Testis (tissue), 3 donors: ENCODE measurements around the gene LPCAT2. TPM values are rescaled to one million over a fixed set of nuclear protein-coding genes. Genes with fewer than 3 reads are reported as not detected.

ENCODE experiments used
- DNase-seq: peaks from one replicate; pipeline ENCODE4 v3.0.0-alpha.2; 2019
- H3K27ac ChIP-seq, 2 donors: fragments of 200-600 bp; sonication (generic); one replicate each; pipeline ENCODE4 v1.5.1; 2019
- H3K27me3 ChIP-seq: fragments of 200-600 bp; sonication (generic); one replicate; pipeline ENCODE4 v1.5.1; 2019
- H3K36me3 ChIP-seq: fragments of 200-600 bp; sonication (generic); one replicate; pipeline ENCODE4 v1.5.1; 2017; ENCODE audit warnings: low read depth; ENCODE audit errors: missing control alignments
- H3K4me1 ChIP-seq: fragments of 200-600 bp; sonication (generic); one replicate; pipeline ENCODE4 v1.5.1; 2019
- H3K4me3 ChIP-seq, 2 donors: fragments of 200-600 bp; sonication (generic); one replicate each; pipeline ENCODE4 v1.5.1; 2017 to 2019
- H3K9me3 ChIP-seq: fragments of 200-600 bp; sonication (generic); one replicate; pipeline ENCODE4 v1.5.1; 2017
- CTCF ChIP-seq, 3 experiments: fragments of 450-650 bp in 2 of 3; fragments of 200-600 bp in 1 of 3; sonication (generic) in 1 of 3; IDR thresholded peaks; one replicate each; pipeline ENCODE4 v1.5.1; 2016 to 2019; ENCODE audit warnings: antibody characterized with exemption in 3 of 3, mild to moderate bottlenecking in 2 of 3, moderate library complexity in 1 of 3
- POLR2A ChIP-seq: fragments of 450-650 bp; IDR thresholded peaks from one replicate; pipeline ENCODE4 v1.6.1; 2017; ENCODE audit warnings: antibody characterized with exemption, mild to moderate bottlenecking, moderate library complexity
- WGBS, 2 donors: methylation state at CpG; one replicate each; pipeline ENCODE4 v1.1.5; 2018; 5-methylcytosine and 5-hydroxymethylcytosine counted together
- intact Hi-C: fragments of 100-400 bp; cut with DNase I; formaldehyde crosslinking; loops from one replicate; pipeline ENCODE4 v1.15.1; 2023; ENCODE audit warnings: low total_unique reads
- polyA plus RNA-seq: library from polyadenylated mRNA; stranded (reverse); fragments of 350-450 nt; fragmentation: Illumina TruSeq; extraction: RNeasy Lipid Tissue Mini Kit (QIAGEN cat#74804); gene quantifications from one replicate; pipeline ENCODE4 v1.2.3, GENCODE V29; 2014; ENCODE audit warnings: low read depth, low replicate concordance; ENCODE audit not compliant: insufficient read depth
- total RNA-seq, 2 donors: library from RNA; depleted of rRNA; stranded (reverse); fragments of >200 nt; gene quantifications; one replicate each; pipeline ENCODE4 v1.2.3, GENCODE V29; 2016

LPCAT2 gene
- total and polyA plus RNA-seq, 3 donors from 2014 or later, result 6.9 to 12.0 (median 8.5) TPM

- no peak overlapping the region for H3K4me3 ChIP-seq
- DNase-seq, result peak; percentile 16
- no peaks in the 10 kb centered on the region for H3K4me1 ChIP-seq
- H3K36me3 ChIP-seq, result no peaks in the 10 kb centered on the region
- WGBS, 2 donors, result 68 to 89% methylated on average over 2 of the region's 2 CpGs
- no peaks in the 10 kb centered on the region for H3K27me3 ChIP-seq
- H3K9me3 ChIP-seq, result no peaks in the 10 kb centered on the region
- intact Hi-C loops, result no loop called here
- TF ChIP-seq CTCF (IDR thresholded peaks at IDR 0.05), result no peak
- no peak for TF ChIP-seq POLR2A
- H3K27ac ChIP-seq, result no peak overlapping the region
These were observed 67.5 kb downstream of the LPCAT2 start for GRCh38 chr16:55576384-55576783.

DNA sequence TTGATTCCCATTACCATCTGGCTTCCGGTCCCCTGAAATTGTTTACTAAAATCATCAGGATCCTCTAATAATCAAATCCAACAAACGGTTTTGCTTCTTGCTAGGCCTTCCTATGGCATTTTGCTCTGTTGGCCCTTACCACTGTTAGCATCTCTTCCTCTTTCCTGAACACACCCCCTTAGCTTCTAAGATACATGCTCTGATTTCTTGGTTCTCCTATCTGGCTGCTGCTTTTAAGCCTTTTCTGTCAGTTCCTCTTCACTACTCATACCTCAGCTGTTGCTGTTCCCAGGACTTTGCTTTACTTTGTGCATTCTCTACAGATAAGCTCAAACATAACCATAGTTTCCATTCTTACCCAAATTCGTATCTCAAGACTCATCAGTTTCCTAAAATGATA, 69.0 kb downstream of the LPCAT2 start:
- TF ChIP-seq POLR2A, result no peak
- no peak for TF ChIP-seq CTCF (IDR thresholded peaks at IDR 0.05)
- DNase-seq, result no peak
- Histone ChIP-seq H3K27ac (no peak overlapping the region), H3K9me3 (no peaks in the 10 kb centered on the region), H3K4me3 (no peak overlapping the region), H3K4me1 (no peaks in the 10 kb centered on the region), H3K36me3 (no peaks in the 10 kb centered on the region), H3K27me3 (no peaks in the 10 kb centered on the region)
- 86 to 90% methylated on average over 3 of the region's 3 CpGs for WGBS, 2 donors
- intact Hi-C loops, result no loop called here

GRCh38 chr16:55585631-55586030, 76.8 kb downstream of the LPCAT2 start:
- no peak for DNase-seq
- H3K4me1 ChIP-seq, result no peaks in the 10 kb centered on the region
- no peak overlapping the region for H3K4me3 ChIP-seq
- 52 to 61% methylated on average over 2 of the region's 2 CpGs for WGBS, 2 donors
- H3K27ac ChIP-seq, result no peak overlapping the region
- no peaks in the 10 kb centered on the region for H3K27me3 ChIP-seq
- no peaks in the 10 kb centered on the region for H3K9me3 ChIP-seq
- TF ChIP-seq POLR2A, result no peak
- no peak for TF ChIP-seq CTCF (IDR thresholded peaks at IDR 0.05)
- intact Hi-C loops, result no loop called here
- no peaks in the 10 kb centered on the region for H3K36me3 ChIP-seq

DNA sequence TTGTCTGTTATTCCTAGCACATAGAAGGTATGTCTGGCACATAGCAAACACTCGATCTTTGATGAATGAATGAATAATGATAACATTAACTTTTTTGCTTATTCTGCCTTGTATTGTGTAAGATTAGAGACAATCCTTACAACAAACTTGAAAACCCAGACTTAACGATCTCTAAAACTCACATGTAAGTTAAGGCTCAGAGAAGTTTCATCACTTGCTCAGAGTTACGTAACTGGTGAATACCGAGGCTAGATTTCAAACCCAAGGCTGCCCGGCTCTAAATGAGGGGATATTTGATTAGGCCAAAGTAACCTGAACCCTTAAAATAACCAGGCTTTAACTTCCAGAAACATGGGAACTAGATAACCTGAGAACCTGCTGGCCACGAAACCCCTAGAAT, 79.9 kb downstream of the LPCAT2 start:
- H3K27ac ChIP-seq, result no peak overlapping the region
- 86% methylated on average over 6 of the region's 6 CpGs for WGBS, 2 donors
- no peak for DNase-seq
- no peaks in the 10 kb centered on the region for H3K4me1 ChIP-seq
- no peak overlapping the region for H3K4me3 ChIP-seq
- H3K9me3 ChIP-seq, result no peaks in the 10 kb centered on the region
- TF ChIP-seq CTCF (IDR thresholded peaks at IDR 0.05) (no peak), POLR2A (no peak)
- H3K27me3 ChIP-seq, result no peaks in the 10 kb centered on the region
- H3K36me3 ChIP-seq, result no peaks in the 10 kb centered on the region
- intact Hi-C loops, result no loop called here

DNA sequence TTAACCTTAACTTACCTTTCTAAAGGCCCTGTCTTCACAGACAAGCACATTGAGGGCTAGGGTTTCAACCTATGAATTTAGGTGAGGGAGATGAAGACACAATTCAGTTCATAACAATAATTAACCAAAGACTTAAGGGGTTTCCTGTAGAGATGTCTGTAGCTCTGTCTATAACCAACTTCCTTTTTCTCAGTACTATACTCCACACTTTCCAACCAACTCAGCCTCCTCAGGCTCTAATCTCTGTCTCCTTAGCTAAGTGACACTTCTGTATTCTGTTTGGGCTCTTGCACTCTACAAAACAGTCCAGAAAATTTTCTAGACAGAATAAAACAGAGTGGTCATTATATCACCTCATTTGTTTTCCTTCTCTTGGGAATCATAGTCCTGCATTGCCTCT, 83.4 kb downstream of the LPCAT2 start:
- Histone ChIP-seq H3K4me1 (no peaks in the 10 kb centered on the region), H3K27ac (no peak overlapping the region), H3K36me3 (no peaks in the 10 kb centered on the region), H3K27me3 (no peaks in the 10 kb centered on the region), H3K4me3 (no peak overlapping the region), H3K9me3 (no peaks in the 10 kb centered on the region)
- no peak for DNase-seq
- intact Hi-C loops, result no loop called here
- TF ChIP-seq POLR2A (no peak), CTCF (IDR thresholded peaks at IDR 0.05) (no peak)
